RWPE1 (cell line): Measurements from ENCODE around the gene PKP3.
"Not testable (repeated sequence)": the region's sequence is repeated elsewhere in the genome, so short reads cannot be mapped to it uniquely, and the experiment has no call there.

Experiments used
- CTCF ChIA-PET: fragments of 350-600 bp; sonication (Branson Sonifier 250); formaldehyde crosslinking; extraction: SDS; loops from one replicate; lab custom pipeline; 2021; lab: Yijun Ruan, JAX
- POLR2A ChIA-PET: fragments of 400-600 bp; formaldehyde crosslinking; extraction: SDS; loops from one replicate; lab custom pipeline; 2020; ENCODE audit warnings: antibody characterized with exemption; ENCODE audit not compliant: low non-redundant PET; lab: Yijun Ruan, JAX
- DNase-seq: peaks from one replicate; pipeline ENCODE4 v3.0.0; 2012; ENCODE audit warnings: low spot score
- H3K27ac ChIP-seq: fragments of 450-650 bp; 2 replicates; pipeline ENCODE4 v1.5.1; 2017
- CTCF ChIP-seq: fragments of 450-650 bp; conservative IDR thresholded peaks from 2 replicates; pipeline ENCODE4 v1.5.1; 2017; ENCODE audit warnings: low read depth, mild to moderate bottlenecking

PKP3 gene

DNA sequence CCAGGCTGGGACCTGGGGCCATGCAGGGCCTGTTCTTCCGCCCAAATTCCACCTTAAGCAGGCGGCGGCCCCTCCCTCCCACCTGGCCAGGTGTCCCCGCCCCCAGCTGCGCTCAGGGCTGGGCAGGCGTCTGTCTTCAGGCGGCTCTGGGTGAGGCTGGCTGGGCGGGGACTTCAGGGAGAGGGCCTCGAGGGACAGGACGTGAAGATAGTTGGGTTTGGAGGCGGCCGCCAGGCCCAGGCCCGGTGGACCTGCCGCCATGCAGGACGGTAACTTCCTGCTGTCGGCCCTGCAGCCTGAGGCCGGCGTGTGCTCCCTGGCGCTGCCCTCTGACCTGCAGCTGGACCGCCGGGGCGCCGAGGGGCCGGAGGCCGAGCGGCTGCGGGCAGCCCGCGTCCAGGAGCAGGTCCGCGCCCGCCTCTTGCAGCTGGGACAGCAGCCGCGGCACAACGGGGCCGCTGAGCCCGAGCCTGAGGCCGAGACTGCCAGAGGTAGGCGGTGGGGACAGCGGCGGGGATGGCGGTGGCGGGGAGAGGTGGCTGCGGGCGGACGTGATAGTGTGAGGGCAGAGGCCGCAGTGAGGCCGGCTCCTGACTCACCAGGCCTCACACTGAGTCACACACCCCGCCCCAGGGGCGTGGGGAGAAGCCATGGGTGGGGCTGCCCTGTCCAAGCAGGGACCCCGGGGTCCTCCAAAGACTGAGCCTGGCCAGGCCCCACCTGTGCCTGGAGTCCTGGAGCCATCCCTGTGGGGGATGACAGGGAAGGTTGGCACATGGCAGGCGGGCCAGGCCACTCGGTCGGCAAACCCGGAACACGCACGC lies at the start of gene PKP3:
PKP3 (plus strand) TSS at position 176 of the 824 bp plus-strand sequence; CDS start at position 260, 84 bp downstream.
- ChIA-PET CTCF (no interaction called here), POLR2A (interaction anchor here (0.7 to 0.8 kb wide), 2 partner anchors 24 to 29 kb away, joined by 3 to 10 read pairs; no protein-coding TSS in a partner anchor)
- DNase-seq, result peak; percentile 91
- TF ChIP-seq CTCF, result no peak
- H3K27ac ChIP-seq, result peak within 1 kb of the TSS; percentile 98

DNA sequence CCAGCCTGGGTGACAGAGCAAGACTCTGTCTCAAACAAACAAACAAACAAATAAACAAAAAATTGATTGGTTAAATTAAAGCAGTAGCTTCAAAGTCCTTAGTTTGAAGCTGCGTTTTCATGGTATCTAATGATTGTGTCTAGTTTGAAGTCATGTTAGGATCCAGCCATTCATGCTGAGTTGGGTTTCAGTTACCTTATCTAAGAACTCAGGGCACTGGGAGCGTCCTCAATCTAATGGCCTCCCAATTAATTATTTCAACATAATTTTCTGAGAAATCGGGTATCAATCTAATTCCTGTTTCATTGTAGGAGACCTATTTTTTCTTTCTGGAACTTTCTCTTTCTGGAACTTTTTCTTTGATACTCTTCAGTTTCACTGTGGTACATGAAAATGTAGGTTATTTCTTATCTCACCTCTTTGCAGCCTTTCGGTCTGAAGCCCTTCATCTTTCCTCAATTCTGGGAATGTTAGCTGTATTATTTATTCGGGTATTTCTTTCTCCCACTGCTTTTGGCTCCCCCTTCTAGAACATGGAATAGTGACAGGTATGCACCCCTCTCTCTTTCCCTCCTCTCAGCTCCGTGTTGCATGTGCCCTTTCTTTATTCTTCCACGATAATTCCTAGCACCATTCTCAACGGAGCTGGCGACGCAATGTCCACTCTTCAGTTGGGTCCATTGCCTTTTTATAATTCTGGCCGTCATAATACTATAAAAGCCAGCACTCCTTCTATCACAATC lies 49.0 kb upstream of the PKP3 start:
- H3K27ac ChIP-seq, result no peak overlapping the region
- ChIA-PET POLR2A (no interaction called here), CTCF (no interaction called here)
- TF ChIP-seq CTCF, result no peak
- DNase-seq, result no peak

GRCh38 chr11:346529-346928 lies 47.5 kb upstream of the PKP3 start:
- TF ChIP-seq CTCF, result no peak
- H3K27ac ChIP-seq, result no peak overlapping the region
- POLR2A ChIA-PET, result interaction anchor here (0.7 kb wide), 1 partner anchor 30 kb away, joined by 5 read pairs; no protein-coding TSS in a partner anchor
- CTCF ChIA-PET, result no interaction called here
- DNase-seq, result no peak

DNA sequence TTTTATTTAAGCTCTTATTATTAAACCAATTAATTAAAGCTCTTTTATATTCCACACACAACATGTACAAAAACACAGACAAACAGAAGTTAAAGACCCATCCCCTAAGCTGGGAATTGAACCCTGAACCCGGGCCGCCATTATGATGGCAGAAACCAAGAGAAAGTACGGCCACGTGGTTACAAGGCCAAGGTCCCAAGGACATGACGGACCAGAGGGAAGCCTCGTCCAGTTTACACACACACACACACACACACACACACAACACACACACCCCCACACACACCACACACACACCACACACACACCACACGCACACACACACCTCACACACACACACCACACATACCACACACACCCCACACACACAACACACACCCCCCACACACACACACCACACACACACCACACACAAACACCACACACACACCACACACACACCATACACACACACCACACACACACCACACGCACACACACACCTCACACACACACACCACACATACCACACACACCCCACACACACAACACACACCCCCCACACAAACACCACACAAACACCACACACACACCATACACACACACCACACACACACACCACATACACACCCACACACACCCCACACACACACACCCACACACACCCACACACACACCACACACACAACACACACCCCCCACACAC lies 44.6 kb upstream of the PKP3 start:
- POLR2A ChIA-PET, DNase-seq: not testable (repeated sequence)
- peak overlapping the region; percentile 97; the same call in 1 of the 2 replicates for H3K27ac ChIP-seq
- CTCF ChIA-PET, result interaction anchor here (0.6 to 1.0 kb wide), 2 partner anchors 29 to 45 kb away, joined by 3 read pairs; no protein-coding TSS in a partner anchor

DNA sequence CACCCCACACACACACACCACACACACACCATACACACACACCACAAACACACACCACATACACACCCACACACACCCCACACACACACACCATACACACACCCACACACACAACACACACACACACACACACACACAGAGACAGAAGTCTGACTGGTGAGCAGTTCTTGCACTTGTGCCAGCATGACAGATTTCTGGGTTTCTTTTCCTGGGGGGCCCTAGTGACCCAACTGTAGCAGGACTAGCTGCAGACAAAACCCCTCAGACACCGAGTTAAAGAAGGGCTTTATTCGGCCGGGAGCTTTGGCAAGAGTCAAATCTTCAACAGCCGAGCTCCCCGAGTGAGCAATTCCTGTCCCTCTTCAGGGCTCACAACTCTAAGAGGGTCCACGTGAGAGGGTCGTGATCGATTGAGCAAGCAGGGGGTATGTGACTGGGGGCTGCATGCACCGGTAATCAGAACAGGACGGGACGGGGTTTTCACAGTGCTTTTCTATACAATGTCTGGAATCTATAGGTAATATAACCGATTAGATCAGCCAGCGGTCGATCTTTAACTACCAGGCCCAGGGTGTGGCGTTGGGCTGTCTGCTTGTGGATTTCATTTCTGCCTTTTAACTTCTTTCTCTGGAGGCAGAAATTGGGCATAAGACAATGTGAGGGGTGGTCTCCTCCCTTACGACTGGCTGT lies 43.8 kb upstream of the PKP3 start:
- peak overlapping the region; percentile 97 for H3K27ac ChIP-seq
- DNase-seq, CTCF ChIA-PET, POLR2A ChIA-PET: not testable (repeated sequence)

DNA sequence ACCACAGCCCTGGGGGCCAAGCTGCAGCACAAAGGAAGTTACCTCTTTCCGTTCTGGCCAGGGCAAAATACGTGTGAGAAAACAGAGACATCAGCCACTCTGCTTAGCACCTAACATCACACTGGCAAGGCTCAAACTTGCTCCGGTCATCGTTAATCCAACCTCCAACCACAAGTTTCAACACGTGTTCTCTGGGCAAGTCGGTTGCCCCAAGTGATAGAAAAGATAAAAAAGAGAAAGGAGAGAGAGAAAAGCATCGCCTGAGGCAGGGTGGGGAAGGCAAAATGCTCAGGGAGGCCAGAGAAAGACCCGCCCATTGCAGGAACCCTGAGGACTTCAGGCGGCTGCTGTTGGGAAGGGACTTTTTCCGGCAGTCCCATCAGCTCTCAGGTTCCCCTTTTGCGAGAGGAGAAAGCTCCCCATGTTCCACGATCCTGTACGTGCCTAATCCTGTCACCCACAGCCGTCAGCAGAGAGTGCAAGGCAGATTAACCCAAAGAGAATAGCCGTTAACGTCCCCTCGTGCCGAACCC lies 43.2 kb upstream of the PKP3 start:
- ChIA-PET CTCF (no interaction called here), POLR2A (no interaction called here)
- no peak for TF ChIP-seq CTCF
- peak overlapping the region; percentile 97 for H3K27ac ChIP-seq
- no peak for DNase-seq
